Activated naive CD8-positive, alpha-beta T cell treated with anti-CD3 and anti-CD28 coated beads, Interleukin-2, amount 50 U/mL, for 24 hours (primary cell): ENCODE data around the gene OTC.

Experiments used
- ATAC-seq: fragments of 150-1000 bp; cut with Tn5 transposase; one replicate; pipeline ENCODE4 v1.10.0; 2021
- DNase-seq: peaks from one replicate; pipeline ENCODE4 v3.0.0; 2021
- H3K27ac Mint-ChIP-seq: one replicate; pipeline ENCODE4 v1.8.0; 2021; ENCODE audit warnings: mild to moderate bottlenecking, mixed read lengths
- H3K27me3 Mint-ChIP-seq: one replicate; pipeline ENCODE4 v1.8.0; 2021; ENCODE audit warnings: mixed read lengths
- H3K36me3 Mint-ChIP-seq: one replicate; pipeline ENCODE4 v1.8.0; 2021; ENCODE audit warnings: low read depth, mixed read lengths
- H3K4me1 Mint-ChIP-seq: one replicate; pipeline ENCODE4 v1.8.0; 2021; ENCODE audit warnings: mixed read lengths
- H3K4me3 Mint-ChIP-seq: one replicate; pipeline ENCODE4 v1.8.0; 2021; ENCODE audit warnings: mild to moderate bottlenecking, moderate library complexity, mixed read lengths
- H3K9me3 Mint-ChIP-seq: one replicate; pipeline ENCODE4 v1.8.0; 2021; ENCODE audit warnings: mixed read lengths

The OTC gene

DNA sequence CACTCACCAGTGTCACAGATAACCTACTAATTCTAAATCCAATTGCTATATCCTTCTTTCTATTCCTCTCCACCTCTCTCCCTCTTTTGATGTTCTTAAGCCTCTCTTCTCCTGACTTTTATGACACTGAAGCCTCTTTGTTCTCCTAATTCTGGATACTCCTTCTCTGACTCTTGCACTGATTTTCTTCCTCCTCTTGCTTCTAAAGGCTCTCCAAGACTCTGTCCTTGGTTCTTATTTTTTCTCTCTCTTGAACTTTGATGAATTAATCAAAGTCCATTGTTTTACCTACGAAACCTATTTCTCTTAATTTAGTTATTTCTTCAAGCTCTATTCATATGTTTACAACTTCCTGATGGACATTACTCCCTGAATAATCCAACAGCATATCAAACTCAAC is 113.3 kb downstream of the OTC start:
- Mint-ChIP-seq H3K4me1 (no peaks in the 10 kb centered on the region), H3K27me3 (no peaks in the 10 kb centered on the region), H3K27ac (no peak overlapping the region), H3K4me3 (no peak overlapping the region), H3K9me3 (peaks cover 5% of the 10 kb centered on the region), H3K36me3 (no peaks in the 10 kb centered on the region)
- ATAC-seq (no peak), DNase-seq (no peak)

DNA sequence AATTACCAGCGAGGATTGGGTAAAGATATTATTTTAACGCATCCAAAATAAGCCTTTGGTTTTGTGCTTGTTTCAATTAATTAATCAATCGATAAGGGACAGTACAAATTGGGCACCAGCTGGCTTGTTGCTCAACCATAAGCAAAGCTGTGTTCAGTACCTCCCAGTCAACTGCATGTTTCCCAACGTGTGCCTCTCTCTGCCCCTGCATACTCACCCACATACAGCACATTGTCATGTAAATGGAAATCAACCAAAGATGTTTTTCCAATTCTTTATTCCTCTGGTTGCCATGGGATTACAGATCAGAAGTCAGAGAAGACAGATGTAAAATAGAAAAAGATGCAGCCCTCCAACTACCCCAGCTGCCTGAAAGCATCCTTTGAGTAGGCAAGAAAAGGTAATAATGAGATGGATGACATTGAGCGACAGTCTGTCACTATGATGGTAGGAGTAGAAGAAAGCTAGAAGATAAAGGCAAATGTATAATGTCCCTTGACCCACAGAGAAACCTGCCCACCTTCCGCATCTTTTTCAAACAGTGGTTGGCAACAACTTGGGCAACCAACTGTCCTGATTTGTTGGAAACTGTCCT is 116.3 kb downstream of the OTC start:
- no peaks in the 10 kb centered on the region for H3K27me3 Mint-ChIP-seq
- H3K36me3 Mint-ChIP-seq: no peaks in the 10 kb centered on the region
- no peak overlapping the region for H3K27ac Mint-ChIP-seq
- H3K4me3 Mint-ChIP-seq: no peak overlapping the region
- DNase-seq (no peak), ATAC-seq (no peak)
- no peaks in the 10 kb centered on the region for H3K4me1 Mint-ChIP-seq
- H3K9me3 Mint-ChIP-seq: peaks cover 5% of the 10 kb centered on the region
